ENCODE measurements around the gene CNN2. TPM values are rescaled to one million over a fixed set of nuclear protein-coding genes. Genes with fewer than 3 reads are reported as not detected.
A peak's percentile ranks its signal among the peaks of the same experiment; 100 is the strongest.

The CNN2 gene
- total RNA-seq, 2 donors from 2014 or later: 47.8 to 48.5 TPM

- DNase-seq (ENCODE audit: low spot score): no peak
- H3K9me3 ChIP-seq: peaks cover 12 to 32% of the 10 kb centered on the region in 2 donors
- H3K27me3 ChIP-seq: peaks cover 0 to 12% of the 10 kb centered on the region in 2 donors
- no peaks in the 10 kb centered on the region for H3K36me3 ChIP-seq
- peaks cover 0 to 23% of the 10 kb centered on the region in 2 donors for H3K4me1 ChIP-seq
- TF ChIP-seq CTCF (IDR thresholded peaks at IDR 0.05): no peak
- H3K27ac ChIP-seq: no peak overlapping the region
- H3K4me3 ChIP-seq: no peak overlapping the region
Measured at GRCh38 chr19:1061987-1062386, 35.6 kb downstream of the CNN2 start.

DNA sequence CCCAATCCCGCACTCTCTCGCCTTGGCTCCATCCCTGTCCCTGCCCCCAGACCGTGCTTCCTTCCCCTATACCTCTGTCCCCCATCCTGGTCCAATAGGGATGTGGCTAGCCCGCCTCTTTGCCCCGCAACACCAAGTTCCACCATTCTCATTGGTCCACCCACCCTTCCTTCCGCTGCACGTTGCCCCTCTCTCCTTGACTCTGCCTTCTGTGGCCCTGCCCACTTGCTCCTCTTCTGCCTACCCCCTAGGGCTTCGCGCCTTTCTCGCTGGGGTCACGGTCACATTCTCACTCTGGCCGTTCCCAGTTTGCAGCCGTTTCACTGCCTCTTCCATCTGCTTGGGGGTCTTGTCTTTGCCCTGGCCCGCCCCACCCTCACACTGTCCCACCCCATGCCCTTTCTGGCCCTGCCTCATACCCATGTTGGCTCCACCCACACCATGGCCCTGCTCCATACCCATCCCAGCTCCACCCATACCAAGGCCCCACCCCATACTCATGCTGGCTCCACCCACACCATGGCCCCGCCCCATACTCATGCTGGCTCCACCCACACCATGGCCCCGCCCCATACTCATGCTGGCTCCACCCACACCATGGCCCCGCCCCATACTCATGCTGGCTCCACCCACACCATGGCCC, 36.1 kb downstream of the CNN2 start:
- Histone ChIP-seq H3K27ac (no peak overlapping the region), H3K4me3 (no peak overlapping the region), H3K9me3 (peaks cover 7 to 27% of the 10 kb centered on the region in 2 donors), H3K27me3 (peaks cover 5 to 17% of the 10 kb centered on the region in 2 donors), H3K36me3 (no peaks in the 10 kb centered on the region), H3K4me1 (peaks cover 0 to 29% of the 10 kb centered on the region in 2 donors)
- no peak for DNase-seq (ENCODE audit: low spot score)
- no peak for TF ChIP-seq CTCF (IDR thresholded peaks at IDR 0.05)

- Histone ChIP-seq H3K36me3 (no peaks in the 10 kb centered on the region), H3K27ac (no peak overlapping the region), H3K27me3 (peaks cover 7 to 17% of the 10 kb centered on the region in 2 donors), H3K4me3 (no peak overlapping the region), H3K9me3 (peaks cover 0 to 20% of the 10 kb centered on the region in 2 donors), H3K4me1 (peaks cover 0 to 30% of the 10 kb centered on the region in 2 donors)
- TF ChIP-seq CTCF (IDR thresholded peaks at IDR 0.05): no peak
- no peak for DNase-seq (ENCODE audit: low spot score)
Measured at GRCh38 chr19:1063030-1063908, 36.9 kb downstream of the CNN2 start.

- H3K4me3 ChIP-seq: no peak overlapping the region
- peaks cover 7 to 17% of the 10 kb centered on the region in 2 donors for H3K27me3 ChIP-seq
- H3K4me1 ChIP-seq: peaks cover 0 to 33% of the 10 kb centered on the region in 2 donors
- no peaks in the 10 kb centered on the region for H3K36me3 ChIP-seq
- H3K9me3 ChIP-seq: peaks cover 0 to 11% of the 10 kb centered on the region in 2 donors
- H3K27ac ChIP-seq: no peak overlapping the region
- no peak for TF ChIP-seq CTCF (IDR thresholded peaks at IDR 0.05)
- no peak for DNase-seq (ENCODE audit: low spot score)
Measured at GRCh38 chr19:1063909-1064660, 37.7 kb downstream of the CNN2 start.

DNA sequence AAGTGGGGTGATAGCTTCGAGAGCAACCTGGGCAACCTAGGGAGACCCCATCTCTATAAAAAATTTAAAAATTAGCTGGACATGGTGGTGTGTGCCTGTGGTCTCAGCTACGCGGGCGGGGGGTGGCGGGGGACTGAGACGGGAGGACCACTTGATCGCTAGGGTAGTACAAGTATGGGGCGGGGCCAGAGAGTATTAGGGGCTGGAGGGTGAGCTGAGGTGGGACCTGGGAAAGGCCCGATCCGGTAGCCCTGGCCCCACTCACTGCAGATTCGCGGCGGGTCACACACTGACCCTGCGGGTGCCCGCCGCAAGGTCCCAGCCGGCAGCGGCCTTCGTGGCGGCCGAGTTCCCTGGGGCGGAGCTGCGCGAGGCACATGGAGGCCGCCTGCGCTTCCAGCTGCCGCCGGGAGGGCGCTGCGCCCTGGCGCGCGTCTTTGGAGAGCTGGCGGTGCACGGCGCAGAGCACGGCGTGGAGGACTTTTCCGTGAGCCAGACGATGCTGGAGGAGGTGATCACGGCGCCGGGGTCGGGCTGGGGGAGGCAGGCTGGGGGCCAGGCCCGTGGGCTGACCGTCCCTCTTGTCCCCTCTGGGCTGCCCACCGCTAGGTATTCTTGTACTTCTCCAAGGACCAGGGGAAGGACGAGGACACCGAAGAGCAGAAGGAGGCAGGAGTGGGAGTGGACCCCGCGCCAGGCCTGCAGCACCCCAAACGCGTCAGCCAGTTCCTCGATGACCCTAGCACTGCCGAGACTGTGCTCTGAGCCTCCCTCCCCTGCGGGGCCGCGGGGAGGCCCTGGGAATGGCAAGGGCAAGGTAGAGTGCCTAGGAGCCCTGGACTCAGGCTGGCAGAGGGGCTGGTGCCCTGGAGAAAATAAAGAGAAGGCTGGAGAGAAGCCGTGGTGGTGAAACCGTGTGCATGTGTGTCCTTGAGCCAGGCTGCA, 38.5 kb downstream of the CNN2 start:
- no peak overlapping the region for H3K27ac ChIP-seq
- no peak overlapping the region for H3K4me3 ChIP-seq
- no peaks in the 10 kb centered on the region for H3K36me3 ChIP-seq
- TF ChIP-seq CTCF (IDR thresholded peaks at IDR 0.05): peak; percentile 77 to 80
- H3K27me3 ChIP-seq: peaks cover 9 to 22% of the 10 kb centered on the region in 2 donors
- peaks cover 0 to 3% of the 10 kb centered on the region in 2 donors for H3K9me3 ChIP-seq
- H3K4me1 ChIP-seq: peaks cover 0 to 38% of the 10 kb centered on the region in 2 donors
- no peak for DNase-seq (ENCODE audit: low spot score)

Data from right atrium auricular region (tissue), 2 donors.